Medulla oblongata (tissue), 1 donor: ENCODE data around the gene DMAP1.

Experiments
- DNase-seq: peaks from one replicate; pipeline ENCODE4 v3.0.0-alpha.2; 2015; ENCODE audit errors: extremely low spot score

DMAP1 gene

DNA sequence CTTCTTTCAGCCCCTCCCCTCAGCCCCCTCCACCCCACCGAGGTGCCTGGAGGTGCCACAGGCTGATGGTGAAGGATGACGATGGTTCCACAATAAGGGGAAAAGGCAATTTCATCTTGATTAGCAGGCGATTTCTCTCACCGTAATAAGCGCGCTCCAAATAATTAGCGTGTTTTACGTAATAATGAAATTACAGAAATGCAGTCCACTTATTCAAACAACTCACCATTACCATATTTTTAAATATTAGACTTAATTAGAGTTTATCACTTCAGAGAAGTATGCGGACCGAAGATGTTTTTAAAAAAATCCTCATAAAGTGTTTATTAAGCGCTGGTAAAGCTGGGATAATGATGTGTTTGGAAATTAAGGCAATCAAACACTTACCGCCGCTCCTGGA lies 14.9 kb downstream of the DMAP1 start:
- DNase-seq = no peak

DNA sequence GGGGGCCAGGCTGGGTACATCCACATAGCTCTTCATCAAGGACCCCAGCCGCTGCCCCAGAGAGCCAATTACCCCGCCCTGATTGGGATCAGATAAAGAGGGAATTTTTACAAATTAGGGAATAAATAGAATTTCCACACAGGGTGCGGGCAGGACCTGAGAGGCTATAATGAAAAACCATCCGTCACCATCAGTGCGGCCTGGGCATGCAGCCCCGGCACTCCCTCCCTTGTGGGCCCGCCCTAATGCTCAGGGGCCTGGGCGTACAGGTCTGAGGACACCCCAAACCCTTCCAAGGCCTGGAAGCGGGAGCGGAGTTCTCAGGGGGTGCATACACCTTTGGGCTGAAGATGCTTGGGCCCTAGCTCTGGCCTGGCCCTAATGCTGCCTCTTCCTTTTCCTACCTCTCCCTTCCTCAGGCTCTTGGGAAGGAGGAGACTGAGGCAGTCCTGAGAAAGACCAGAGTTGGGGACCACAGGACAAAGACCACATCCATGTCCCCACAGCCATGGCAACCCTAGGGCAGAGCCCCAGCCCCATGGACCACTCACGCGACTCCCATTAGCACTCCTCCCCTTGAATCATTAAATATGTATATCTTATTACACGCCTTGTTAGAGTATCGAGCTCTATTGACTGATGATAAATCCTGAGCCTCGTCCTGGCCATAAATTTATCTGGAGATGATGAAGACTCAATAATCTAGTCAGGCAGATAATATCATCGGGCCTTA lies 16.3 kb downstream of the DMAP1 start:
- DNase-seq = no peak

DNA sequence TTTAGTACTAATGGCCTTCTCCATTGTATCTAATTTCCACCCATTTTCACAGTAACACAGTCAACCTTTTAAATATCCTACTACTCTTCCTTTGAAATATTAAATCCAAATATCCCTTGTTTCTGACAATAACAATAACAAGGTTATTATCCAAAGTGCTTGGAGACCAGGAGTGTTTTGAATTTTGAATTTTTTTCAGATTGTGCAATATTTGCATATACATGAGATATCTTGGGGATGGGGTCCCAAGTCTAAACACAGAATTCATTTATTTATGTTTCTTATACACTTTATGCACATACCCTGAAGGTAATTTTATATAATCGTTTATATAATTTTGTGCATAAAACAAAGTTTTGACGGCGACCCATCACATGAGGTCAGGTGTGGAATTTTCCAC lies 17.5 kb downstream of the DMAP1 start:
- no peak for DNase-seq

DNA sequence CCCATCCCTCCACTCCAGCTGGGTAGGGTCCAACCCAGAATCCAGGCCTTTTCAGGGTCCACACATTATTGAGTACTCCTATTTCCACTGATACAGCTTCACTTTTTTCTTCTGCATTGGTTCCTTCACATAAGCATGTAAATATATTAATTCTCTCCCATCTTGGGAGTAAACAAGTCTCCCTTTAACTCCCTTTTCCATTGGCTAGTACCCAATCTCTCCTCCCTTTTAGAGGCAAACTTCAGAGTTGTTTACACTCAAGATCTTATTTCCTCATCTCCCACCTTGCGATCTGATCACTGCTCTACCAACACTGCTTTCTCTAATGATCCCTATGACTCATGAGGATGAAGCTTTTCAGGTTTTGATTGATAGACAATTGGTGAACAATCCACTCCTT lies 20.3 kb downstream of the DMAP1 start:
- DNase-seq = no peak

DNA sequence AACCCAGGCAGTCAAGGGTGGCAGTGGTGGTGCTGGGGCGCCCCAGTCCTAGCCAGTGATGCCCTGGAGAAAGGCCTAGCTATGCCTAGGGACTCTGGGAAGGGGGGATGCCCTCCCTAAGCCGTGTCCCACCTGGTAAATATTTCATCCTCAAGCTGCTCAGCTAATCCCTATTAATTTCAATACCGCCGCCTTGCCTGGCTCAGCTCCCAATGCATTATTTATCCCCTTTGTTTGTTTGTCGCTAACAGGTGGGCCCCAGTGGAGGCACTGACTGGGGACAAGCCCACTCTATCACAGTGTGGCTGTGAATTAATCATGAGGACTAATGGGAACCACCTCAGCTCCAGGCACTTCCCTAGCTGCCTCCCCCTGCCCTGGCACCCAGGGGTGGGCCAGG lies 22.5 kb downstream of the DMAP1 start:
- DNase-seq = no peak

DNA sequence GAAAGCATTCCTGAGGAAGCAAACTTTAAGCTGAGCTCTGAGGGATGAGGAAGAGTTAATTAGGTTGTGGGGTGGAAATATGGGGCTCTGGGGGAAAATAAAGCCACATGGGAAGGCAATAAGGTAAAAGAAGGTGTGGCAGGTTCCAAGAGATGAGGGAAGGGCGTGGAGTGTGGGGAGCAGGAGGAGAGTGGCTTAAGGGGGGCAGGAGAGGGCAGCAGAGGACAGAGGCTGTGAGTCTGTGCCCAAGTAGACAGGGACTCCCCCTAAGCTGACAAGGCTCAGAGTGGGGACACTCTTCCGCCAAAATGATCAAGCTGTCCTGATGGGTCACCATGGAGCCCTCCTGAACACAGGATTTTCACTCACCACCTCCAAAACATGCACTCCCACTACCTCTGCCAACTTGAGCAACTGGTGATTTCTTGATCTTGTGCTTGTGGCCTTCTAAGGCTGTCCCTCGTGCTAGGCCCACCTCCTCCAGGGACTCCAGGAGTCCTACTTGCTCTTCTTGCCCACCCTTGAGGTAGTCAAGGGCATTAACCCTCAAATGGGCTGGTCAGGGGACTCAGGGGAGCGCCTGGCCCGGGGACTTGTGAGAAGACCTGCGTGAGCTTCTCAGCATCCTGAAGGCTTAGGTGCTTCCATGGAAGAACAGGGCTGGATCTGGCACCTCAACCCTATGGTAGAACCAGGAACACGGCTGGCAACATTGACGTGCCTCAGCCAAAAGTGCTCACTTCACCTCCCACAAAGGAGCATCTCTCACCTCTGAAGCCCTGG lies 23.4 kb downstream of the DMAP1 start:
- no peak for DNase-seq

DNA sequence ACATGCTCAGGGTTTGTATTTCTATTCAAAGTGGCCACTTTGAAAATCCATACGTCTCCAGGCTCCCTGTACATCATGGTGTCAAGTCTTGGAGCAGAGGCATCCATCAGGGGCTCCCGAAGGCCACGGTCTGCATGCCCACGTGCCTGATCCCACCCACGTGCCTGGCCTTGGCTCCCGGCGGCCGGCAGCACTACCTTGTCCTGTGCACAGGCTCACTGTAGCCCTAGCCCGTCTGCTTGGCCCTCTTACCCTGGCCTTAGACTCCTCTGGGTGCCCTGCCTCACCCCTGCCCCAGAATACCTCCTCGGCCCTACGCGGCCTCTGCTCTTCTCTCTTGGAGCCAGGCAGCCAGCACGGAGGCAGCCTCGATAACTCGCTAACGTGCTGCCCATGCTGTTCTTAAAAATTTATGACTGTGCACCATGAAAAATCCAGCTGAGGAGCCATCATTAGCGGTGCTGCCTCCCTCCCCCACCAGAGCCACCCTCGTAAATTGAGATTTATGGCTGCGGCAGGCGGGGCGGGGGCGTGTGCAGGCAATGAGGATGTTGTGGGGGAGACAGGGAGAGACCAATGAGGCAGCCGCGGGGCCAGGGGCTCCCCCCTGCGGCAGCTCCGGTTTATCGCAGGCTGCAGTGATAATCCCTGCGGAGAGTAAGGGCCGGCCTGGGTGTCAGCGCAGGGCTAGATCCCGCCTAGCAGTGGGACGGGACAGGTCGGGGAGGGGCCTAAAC lies 24.6 kb downstream of the DMAP1 start:
- peak; percentile 12 for DNase-seq

DNA sequence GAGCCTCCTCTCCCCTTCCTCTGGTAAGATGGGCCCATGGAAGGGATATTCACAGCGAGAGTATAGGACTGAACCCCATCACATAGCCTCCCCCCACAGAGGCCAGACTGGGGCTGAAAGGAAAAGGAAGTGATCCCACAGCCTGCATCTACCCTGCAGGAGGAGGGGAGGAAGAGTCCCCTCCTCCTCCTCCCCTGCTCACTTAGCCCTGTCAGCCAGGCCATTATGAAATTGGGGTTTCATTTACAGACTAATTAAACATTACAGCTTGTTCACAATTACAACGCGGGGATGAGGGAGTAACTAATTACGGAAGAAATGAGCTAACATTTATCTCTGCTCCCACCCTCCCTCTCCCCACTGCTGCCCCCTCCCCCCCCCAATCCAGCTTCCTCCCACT lies 25.4 kb downstream of the DMAP1 start:
- no peak for DNase-seq

DNA sequence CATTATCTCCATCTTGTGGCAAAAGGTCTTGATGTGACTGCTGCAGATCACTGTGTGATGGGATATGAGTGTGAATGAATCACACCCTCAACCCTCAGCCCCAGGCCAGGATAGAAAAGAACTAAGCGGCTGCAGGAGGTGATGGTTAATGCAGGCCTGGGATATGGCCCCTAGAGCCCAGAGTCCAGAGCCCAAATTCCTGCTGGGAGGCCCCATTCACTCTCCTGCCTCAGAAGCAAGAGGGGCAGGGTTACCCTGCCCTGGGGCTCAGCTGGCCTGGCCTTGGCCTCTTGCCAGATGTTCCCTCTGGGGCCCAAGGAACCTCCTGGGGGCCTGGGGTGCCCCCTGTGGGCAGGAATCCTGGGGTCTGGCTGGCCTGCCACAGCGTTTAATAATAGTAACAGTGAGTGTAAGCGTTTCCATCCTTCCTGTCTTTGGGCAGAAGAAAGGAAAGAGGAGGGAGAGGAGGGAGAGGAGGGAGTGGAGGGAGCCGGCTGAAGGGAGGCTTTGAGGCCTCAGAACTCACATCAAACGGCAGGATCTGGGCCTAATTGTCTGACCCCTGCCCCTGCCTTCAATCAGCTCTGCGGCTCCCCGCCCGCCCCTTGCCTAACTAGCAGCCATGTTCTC lies 26.2 kb downstream of the DMAP1 start:
- DNase-seq = no peak

DNA sequence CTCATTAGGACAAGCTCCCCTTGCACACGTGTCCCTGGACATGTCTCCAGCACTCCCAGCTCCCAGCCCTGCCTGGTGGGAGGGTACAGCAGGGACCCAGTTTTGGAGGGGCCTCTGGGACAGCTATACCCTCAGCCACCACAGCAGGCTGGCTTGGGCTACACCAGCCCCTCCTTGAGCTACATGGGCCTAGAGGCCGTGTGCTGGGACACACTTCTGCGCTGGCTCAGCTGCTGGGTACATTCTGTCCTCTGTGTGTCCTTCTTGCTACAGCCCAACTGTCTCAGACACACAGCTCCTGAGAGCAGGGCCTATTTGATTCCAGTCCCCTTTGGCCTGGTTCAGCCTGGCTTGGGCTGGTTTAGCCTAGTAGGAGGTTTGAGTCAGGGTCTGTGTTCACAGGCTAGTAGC lies 26.7 kb downstream of the DMAP1 start:
- peak; percentile 41 for DNase-seq

DNA sequence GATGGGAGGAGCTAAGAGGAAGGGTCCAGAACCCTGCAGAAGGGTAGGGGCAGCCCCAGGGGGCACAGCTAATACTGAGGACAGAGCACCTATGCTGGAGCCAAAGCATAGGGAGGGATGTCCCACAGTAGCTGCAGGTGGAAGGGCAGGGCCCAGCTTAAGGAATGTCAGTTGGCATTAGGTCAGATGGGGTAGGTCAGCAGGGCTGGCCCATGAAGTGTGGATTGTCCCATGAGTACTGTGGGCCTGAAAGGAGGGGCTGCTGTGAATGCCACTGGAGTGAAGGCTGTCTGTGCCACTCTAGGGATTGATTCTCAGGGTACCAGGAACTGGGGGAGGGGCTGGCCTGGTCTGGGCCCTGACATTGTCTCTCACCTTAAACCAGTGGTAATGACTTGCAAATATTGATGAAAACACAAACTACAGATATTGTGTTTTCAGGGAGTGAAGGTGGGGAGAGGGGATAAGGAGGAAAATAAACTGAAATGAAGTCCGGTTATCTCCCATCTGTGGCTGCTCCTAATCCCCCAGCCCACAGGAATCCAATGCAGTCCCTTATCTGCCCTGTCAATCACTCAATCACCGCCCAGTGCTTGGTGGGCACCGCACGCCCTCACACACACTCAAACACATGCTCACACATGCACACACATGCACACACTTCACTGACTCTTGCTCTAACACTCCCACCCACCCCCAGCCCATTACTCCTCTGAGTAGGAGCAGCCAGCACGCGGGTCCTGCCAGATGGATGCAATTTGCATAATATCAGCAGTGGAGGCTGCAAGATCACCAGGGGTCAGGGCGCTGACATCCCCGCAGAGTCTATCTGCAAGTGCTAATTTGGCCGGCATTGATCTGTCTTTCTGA lies 27.8 kb downstream of the DMAP1 start:
- DNase-seq = peak; percentile 32

DNA sequence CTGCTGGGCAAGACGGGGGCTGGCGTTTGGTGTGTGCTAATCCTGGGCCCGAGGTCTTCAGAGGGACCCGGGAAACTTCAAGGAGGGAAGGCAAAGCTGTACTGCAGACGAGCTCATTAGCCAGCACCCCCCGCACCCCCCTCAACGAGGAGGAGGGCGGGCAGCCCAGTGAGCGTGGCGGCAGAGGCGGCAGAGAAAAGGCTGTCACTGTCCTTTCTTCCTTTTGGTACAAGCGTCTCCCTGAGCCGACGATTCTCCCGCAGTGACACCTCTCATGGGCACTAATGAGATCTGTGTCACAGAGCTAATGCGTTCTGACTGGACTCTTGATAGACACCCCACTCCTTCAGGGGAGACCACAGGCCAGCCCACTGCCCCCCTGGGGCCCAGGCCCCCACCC lies 29.5 kb downstream of the DMAP1 start:
- peak; percentile 25 for DNase-seq

DNA sequence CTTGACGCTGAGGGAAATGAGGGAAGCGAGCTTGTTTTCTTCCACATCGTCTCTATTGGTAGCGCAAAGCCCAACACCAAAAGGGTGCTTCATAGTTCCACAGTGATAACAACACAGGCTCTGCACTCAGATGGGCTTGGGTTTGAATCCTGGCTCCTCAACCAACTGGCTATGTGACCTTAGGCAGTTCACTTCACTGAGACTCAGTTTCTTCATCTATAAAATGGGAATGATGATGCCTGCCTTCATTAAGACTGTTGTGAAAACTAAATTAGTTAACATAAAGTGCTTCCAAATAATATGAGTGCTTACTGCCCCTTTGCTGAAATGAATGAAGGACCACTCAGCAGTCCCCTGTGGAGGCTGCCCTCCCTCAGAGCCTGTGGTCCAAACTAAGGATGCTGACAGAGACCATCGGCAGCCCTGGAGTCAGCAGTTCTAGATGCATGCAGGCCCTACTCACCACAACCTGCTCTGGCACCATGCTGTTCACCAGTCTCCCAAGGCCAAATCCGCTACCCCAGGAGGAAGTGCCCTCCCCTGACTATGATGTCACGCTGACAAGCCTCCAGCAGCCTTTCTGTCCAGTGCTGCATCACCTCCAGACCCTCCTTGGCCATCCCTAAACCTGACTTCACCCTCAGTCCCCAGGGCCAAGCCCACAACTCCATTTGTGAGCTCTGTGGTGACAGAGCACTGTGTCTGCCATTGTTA lies 30.7 kb downstream of the DMAP1 start:
- no peak for DNase-seq

DNA sequence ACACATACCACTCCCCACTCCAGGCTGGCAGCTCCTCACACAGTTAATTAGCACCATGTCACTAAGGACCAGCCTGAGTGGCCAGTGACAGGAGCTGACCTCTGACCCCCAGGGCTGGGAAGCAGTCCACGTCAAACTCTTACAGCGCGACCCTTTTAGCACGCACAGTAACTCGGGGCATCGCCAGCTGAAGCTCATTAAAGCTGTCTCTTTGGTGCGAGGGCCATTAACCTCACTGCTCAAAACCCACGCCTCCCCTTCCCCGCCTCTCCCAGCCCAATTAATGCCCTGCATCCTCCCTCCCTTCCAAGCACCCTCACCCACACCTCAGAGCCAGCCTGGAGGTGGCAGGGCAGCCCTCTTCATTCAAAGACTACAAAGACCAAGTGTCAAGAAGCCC lies 31.7 kb downstream of the DMAP1 start:
- DNase-seq = no peak

DNA sequence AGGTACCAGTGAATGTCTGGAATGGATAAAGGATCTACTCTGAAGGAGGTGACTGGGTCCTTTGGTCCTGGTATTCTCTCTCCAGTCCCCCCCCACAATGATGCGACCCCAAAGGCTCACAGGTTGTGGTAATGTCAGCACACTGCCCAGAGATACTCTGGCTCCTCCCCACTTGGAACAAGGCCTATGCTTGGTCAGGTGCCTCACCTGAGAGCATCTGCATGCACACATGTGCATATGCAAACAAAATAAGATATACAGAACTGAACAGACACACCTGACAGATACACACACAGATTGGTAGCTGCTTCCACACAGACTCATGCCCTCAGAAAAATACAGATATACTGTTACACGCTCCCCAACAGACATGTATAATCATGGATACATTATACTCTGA lies 33.5 kb downstream of the DMAP1 start:
- no peak for DNase-seq

DNA sequence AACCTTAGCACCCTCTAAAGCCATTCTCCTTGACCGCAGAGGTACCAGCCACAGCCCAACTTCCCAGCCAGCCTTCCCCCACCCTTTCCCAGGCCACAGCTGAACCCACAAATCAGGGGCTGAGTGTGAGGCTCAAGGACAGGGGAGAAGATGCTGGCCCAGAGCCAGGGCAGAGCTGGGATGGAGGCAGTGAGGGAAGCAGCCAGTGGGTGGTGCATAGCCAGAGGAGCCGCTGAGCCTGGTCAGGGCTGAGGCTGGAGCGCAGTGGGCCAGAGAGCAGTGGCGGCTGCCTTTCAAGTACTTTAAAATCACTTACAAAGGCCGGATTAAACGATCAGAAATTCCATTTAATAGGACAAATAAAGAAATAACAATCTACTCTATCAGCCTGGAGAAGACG lies 36.3 kb downstream of the DMAP1 start:
- DNase-seq = peak; percentile 27

DNA sequence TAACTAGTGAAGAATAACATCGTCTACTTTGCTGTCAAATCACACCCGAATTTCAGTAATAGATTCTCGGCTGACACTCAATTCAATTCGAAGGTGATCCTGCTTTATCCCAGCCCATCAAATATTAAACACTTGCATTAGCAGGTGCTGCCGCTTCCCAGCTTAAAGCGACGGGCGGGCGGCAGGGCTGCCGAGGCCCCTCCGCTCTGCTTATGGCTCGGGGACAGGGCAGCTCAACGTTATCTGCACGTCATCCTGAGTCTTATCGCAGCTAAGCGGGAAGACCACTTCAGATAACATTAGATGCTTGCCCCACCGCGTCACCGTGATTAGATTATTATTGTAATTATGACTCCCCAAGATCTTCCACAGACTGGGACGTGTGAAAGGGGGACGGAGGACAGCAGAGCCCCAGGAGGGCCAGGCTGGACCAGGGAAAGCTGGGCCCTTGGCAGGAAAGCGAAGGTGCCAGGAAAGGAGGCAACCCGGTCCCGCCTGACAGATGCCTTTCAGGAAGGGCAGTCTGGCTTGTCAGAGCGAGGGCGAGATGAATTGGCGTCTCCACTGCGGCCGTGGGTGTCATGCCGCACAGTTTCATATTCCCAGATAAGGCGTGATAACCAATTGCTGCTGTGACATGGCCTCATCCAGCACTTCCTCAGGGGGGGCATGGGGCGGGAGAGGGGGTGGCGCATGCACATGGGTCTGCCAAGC lies 37.0 kb downstream of the DMAP1 start:
- DNase-seq = no peak

DNA sequence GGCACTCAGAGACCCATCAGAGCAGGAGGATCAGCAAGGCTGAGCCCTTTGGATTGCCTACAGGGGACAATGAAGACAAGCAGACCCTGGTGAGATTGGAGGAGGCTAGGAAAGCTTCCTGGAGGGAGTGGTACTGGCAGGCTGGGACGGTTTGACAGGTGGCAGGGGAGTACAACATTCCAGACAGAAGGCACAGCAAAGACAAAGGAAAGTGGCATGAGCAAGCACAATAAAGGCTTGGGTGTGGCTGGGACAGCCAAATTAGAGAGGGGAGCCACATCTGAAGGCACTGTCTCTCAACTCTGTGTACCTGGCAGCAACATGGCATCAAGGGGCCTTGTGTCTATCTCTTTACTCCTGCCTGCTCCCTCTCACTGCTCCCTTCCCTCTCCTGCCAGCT lies 38.2 kb downstream of the DMAP1 start:
- DNase-seq = no peak

DNA sequence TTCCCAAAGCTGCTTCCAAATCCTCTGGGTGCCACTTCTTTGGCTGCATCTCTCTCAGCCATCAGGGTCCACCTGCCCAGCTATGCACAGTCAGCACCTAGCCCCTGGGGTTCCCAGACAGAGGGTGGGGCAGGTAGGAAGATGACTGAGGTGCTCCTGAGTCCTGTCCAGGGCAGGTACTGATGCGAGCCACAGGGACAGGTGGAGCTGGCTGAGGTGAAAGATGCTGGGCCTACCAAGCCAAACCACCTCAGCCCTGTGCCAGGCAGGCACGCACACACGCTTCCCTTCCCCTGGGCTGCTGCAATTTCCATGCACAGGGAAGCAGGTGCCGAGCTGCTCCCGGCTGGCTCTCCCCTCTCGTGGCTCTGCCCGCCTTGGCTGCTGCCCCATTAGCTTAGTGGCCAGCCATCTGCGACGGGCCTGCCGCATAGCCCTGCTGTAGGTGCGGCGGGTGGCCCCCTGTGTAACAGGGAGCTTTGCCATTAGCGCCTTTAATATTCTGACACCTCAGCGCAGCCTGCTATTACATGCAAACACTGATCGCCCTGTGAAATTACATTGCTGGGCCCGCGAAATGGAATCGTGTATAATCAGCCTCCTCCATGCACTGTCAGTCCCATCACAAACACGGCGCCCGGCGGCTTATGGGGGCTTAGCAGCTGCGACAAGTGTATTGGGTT lies 38.9 kb downstream of the DMAP1 start:
- no peak for DNase-seq
